OCI-LY7 (cell line): ENCODE data around the gene ALDH1A2. TPM values are rescaled to one million over a fixed set of nuclear protein-coding genes. Genes with fewer than 3 reads are reported as not detected.

ENCODE experiments used
- BruUV-seq: library from RNA; stranded (reverse); fragments of 400-500 nt; replicated peaks from 2 replicates; lab custom pipeline; 2021; lab: Mats Ljungman, UMichigan
- CTCF ChIA-PET: fragments of 300-600 bp; sonication (Branson Sonifier 250); formaldehyde crosslinking; loops from one replicate; lab custom pipeline; 2022; ENCODE audit warnings: antibody characterized with exemption; ENCODE audit not compliant: unreplicated experiment; lab: Charles Lee
- POLR2A ChIA-PET: fragments of 300-600 bp; sonication (Branson Sonifier 250); formaldehyde crosslinking; loops from one replicate; lab custom pipeline; 2022; ENCODE audit warnings: antibody characterized with exemption; lab: Charles Lee
- DNase-seq: peaks from one replicate; pipeline ENCODE4 v3.0.0-alpha.2; 2015; ENCODE audit warnings: low spot score
- H2AFZ ChIP-seq: fragments of 200-600 bp; sonication (generic), shearing (Covaris generic); 2 replicates; pipeline ENCODE4 v1.6.1; 2014; ENCODE audit warnings: mild to moderate bottlenecking, antibody characterized with exemption, low read length, moderate library complexity
- H3K27ac ChIP-seq: fragments of 200-600 bp; sonication (generic); 2 replicates; pipeline ENCODE4 v1.5.1; 2014; ENCODE audit warnings: mixed run types, low read depth, mild to moderate bottlenecking, moderate library complexity, low read length, inconsistent platforms; ENCODE audit not compliant: poor library complexity, severe bottlenecking
- H3K36me3 ChIP-seq: fragments of 200-600 bp; sonication (generic); 2 replicates; pipeline ENCODE4 v1.6.1; 2014; ENCODE audit warnings: mild to moderate bottlenecking, antibody characterized with exemption, low read length, moderate library complexity, mixed read lengths; ENCODE audit not compliant: insufficient read depth
- H3K4me1 ChIP-seq: fragments of 200-600 bp; sonication (generic); 2 replicates; pipeline ENCODE4 v1.5.1; 2014; ENCODE audit warnings: mild to moderate bottlenecking, low read length; ENCODE audit not compliant: insufficient read depth, poor library complexity, severe bottlenecking
- H3K4me2 ChIP-seq: fragments of 200-600 bp; sonication (generic); 2 replicates; pipeline ENCODE4 v1.6.1; 2014; ENCODE audit warnings: mild to moderate bottlenecking, low read length
- H3K4me3 ChIP-seq: fragments of 200-600 bp; sonication (generic); 2 replicates; pipeline ENCODE4 v1.5.1; 2014; ENCODE audit warnings: mild to moderate bottlenecking, low read depth, low read length; ENCODE audit not compliant: poor library complexity, severe bottlenecking
- H3K79me2 ChIP-seq: fragments of 200-600 bp; sonication (generic); 2 replicates; pipeline ENCODE4 v1.6.1; 2016; ENCODE audit warnings: low read depth, mild to moderate bottlenecking, low read length, moderate library complexity, mixed read lengths; ENCODE audit not compliant: insufficient read depth
- H3K9me2 ChIP-seq: fragments of 200-600 bp; sonication (generic); 2 replicates; pipeline ENCODE4 v1.6.1; 2016; ENCODE audit warnings: mild to moderate bottlenecking, low read length, mixed read lengths; ENCODE audit not compliant: insufficient read depth
- H3K9me3 ChIP-seq: fragments of 200-600 bp; sonication (generic); 2 replicates; pipeline ENCODE4 v1.6.1; 2014; ENCODE audit warnings: mild to moderate bottlenecking, mixed run types, low read length, mixed read lengths
- H4K20me1 ChIP-seq: fragments of 200-600 bp; sonication (generic); 2 replicates; pipeline ENCODE4 v1.6.1; 2014; ENCODE audit warnings: mild to moderate bottlenecking, antibody characterized with exemption, low read length, moderate library complexity, mixed read lengths; ENCODE audit not compliant: insufficient read depth
- CTCF ChIP-seq: fragments of 200-600 bp; sonication (generic); conservative IDR thresholded peaks from 2 replicates; pipeline ENCODE4 v1.5.1; 2014; ENCODE audit warnings: mild to moderate bottlenecking, antibody characterized with exemption, low read length, moderate library complexity, mixed read lengths
- EZH2phosphoT487 ChIP-seq: fragments of 200-600 bp; sonication (generic); IDR thresholded peaks from 2 replicates; pipeline ENCODE4 v1.6.1; 2018; ENCODE audit warnings: low read depth, borderline replicate concordance, mild to moderate bottlenecking, mixed run types, antibody characterized with exemption, low read length, moderate library complexity, mixed read lengths
- intact Hi-C: fragments of 100-400 bp; cut with micrococcal nuclease; formaldehyde crosslinking; loops from one replicate; pipeline ENCODE4 v1.10.0; 2022; ENCODE audit not compliant: unreplicated experiment
- total RNA-seq, 2 experiments: library from RNA; depleted of rRNA in 1 of 2; stranded (reverse); fragments of >200 nt in 1 of 2; shearing (Covaris generic) in 1 of 2; gene quantifications; 2 replicates each; pipeline ENCODE4 v1.2.3, GENCODE V29; 2014 to 2022

The ALDH1A2 gene
- total RNA-seq, 2 experiments from 2014 or later: not detected

GRCh38 chr15:58053315-58054153, 12.0 kb downstream of the ALDH1A2 start:
- Histone ChIP-seq H3K27ac (no peak overlapping the region), H3K4me1 (peaks cover 4% of the 10 kb centered on the region), H3K9me2 (no peaks in the 10 kb centered on the region), H3K36me3 (no peaks in the 10 kb centered on the region), H4K20me1 (no peaks in the 10 kb centered on the region; the same call in 1 of the 2 replicates), H3K79me2 (no peaks in the 10 kb centered on the region), H3K9me3 (no peaks in the 10 kb centered on the region), H3K4me3 (no peak overlapping the region), H2AFZ (no peak overlapping the region), H3K4me2 (no peak overlapping the region)
- ChIA-PET POLR2A (interaction anchor here (0.6 kb wide), 1 partner anchor 190 kb away, joined by 3 read pairs; no protein-coding TSS in a partner anchor), CTCF (no interaction called here)
- no peak for DNase-seq
- no TSS peak for BruUV-seq
- intact Hi-C loops: no loop called here
- TF ChIP-seq EZH2phosphoT487 (no peak), CTCF (no peak)

- intact Hi-C loops: no loop called here
- ChIA-PET POLR2A (interaction anchor here (0.6 kb wide), 1 partner anchor 56 kb away, joined by 3 read pairs; no protein-coding TSS in a partner anchor), CTCF (interaction anchor here (0.5 kb wide), 1 partner anchor 55 kb away, joined by 3 read pairs; no protein-coding TSS in a partner anchor)
- DNase-seq: no peak
- no peak overlapping the region for H3K4me2 ChIP-seq
- no peaks in the 10 kb centered on the region for H3K9me2 ChIP-seq
- H3K4me3 ChIP-seq: no peak overlapping the region
- no peaks in the 10 kb centered on the region for H3K9me3 ChIP-seq
- no peaks in the 10 kb centered on the region for H3K4me1 ChIP-seq
- H2AFZ ChIP-seq: no peak overlapping the region
- TF ChIP-seq EZH2phosphoT487 (no peak), CTCF (no peak)
- H3K36me3 ChIP-seq: no peaks in the 10 kb centered on the region
- H3K79me2 ChIP-seq: no peaks in the 10 kb centered on the region
- no peaks in the 10 kb centered on the region; the same call in 1 of the 2 replicates for H4K20me1 ChIP-seq
- BruUV-seq: no TSS peak
- no peak overlapping the region for H3K27ac ChIP-seq
Measured at GRCh38 chr15:58052334-58052733, 13.2 kb downstream of the ALDH1A2 start.
